Endothelial cell of hepatic sinusoid (primary cell): Measurements from ENCODE around the gene GNA14.
"Not testable (repeated sequence)": the region's sequence is repeated elsewhere in the genome, so short reads cannot be mapped to it uniquely, and the experiment has no call there.

Experiments
- in situ Hi-C: cut with HindIII; loops from 2 replicates; pipeline ENCODE4 v1.10.0; 2017; ENCODE audit warnings: low sequenced_read_pairs

Gene GNA14

GRCh38 chr9:77648234-77649108 is at the start of gene GNA14:
Gene GNA14 (minus strand): TSS chr9:77648322. CDS start chr9:77647793, 529 bp downstream.
- in situ Hi-C loops, result loop anchor here (5.0 kb wide), 1 partner anchor 84 kb away; no protein-coding TSS in a partner anchor

DNA sequence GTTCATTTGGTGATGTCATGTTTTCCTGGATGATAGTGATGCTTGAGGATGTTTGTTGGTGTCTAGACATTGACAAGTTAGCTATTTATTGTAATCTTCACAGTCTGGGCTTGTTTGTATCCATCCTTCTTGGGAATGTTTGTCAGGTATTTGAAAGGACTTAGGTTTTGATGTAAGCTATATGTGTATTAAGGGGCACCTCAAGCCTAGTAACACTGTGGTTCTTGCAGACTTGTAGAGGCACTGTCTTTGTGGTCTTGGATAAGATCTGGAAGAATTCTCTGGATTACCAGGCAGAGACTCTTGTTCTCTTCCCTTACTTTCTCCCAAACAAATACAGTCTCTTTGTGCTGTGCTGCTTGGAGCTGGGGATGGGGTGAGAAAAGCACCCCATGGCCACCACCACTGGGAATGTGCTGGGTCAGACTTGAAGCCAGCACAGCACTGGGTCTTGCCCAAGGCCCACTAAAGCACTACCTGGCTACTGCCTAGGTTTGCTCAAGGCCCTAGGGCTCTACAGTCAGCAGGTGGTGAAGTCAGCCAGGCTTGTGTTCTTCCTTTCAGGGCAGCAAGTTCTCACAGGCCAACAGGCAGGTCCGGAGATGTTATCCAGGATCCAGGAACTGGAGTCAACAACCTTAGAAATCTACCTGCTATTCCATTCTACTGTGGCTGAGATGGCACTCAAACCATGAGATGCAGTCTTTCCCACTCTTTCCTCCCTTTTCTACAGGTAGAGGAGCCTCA is 49.3 kb upstream of the GNA14 start:
- in situ Hi-C loops, result no loop called here

DNA sequence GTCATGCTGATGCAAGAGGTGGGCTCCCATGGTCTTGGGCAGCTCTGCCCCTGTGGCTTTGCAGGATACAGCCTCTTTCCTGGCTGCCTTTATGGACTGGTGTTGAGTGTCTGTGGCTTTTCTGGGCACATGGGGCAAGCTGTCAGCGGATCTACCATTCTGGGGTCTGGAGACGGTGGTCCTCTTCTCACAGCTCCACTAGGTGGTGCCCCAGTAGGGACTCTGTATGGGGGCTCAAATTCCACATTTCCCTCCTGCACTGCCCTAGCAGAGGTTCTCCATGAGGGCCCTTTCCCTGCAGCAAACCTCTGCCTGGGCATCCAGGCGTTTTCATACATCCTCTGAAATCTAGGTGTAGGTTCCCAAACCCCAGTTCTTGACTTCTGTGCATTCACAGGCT is 42.6 kb upstream of the GNA14 start:
- in situ Hi-C loops, result not testable (repeated sequence)

DNA sequence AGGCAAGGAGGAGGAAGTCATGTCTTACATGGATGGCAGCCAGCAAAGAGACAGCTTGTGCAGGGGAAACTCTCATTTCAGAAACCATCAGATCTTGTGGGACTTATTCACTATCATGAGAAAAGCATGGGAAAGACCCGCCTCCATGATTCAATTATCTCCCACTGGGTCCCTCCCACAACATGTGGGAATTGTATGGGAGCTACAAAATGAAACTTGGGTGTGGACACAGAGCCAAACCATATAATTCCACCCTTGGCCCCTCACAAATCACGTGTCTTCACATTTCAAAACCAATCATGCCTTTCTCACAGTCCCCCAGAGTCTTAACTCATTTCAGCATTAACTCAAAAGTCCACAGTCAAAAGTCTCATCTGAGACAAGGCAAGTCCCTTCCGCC is 42.0 kb upstream of the GNA14 start:
- in situ Hi-C loops, result not testable (repeated sequence)

DNA sequence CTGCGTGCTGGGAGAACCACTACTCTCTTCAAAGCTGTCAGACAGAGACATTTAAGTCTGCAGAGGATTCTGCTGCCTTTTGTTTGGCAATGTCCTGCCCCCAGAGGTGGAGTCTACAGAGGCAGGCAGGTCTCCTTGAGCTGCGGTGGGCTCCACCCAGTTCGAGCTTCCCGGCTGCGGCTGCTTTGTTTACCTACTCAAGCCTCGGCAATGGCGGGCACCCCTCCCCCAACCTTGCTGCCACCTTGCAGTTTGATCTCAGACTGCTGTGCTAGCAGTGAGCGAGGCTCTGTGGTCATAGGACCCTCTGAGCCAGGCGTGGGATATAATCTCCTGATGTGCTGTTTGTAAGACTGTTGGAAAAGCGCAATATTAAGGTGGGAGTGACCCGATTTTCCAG is 39.6 kb upstream of the GNA14 start:
- in situ Hi-C loops, result not testable (repeated sequence)

DNA sequence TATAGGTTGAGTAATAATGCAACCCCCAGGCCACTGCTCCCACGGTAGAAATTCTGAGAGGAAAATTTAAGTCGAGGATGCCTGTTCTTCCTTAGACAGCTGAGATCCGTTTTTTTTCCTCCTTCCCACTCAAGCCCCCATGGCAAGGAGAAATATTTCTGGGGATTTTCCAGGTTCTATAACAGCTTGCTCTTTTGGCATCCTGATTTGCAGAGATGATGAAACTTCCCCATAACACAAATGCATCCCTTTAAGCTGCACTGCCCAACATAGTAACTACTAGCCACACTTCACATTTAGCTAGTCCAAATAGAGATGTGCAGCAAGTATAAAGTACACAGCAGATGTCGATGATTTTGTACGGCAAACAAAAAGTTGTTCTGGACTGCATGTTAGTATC is 32.5 kb upstream of the GNA14 start:
- in situ Hi-C loops, result no loop called here

DNA sequence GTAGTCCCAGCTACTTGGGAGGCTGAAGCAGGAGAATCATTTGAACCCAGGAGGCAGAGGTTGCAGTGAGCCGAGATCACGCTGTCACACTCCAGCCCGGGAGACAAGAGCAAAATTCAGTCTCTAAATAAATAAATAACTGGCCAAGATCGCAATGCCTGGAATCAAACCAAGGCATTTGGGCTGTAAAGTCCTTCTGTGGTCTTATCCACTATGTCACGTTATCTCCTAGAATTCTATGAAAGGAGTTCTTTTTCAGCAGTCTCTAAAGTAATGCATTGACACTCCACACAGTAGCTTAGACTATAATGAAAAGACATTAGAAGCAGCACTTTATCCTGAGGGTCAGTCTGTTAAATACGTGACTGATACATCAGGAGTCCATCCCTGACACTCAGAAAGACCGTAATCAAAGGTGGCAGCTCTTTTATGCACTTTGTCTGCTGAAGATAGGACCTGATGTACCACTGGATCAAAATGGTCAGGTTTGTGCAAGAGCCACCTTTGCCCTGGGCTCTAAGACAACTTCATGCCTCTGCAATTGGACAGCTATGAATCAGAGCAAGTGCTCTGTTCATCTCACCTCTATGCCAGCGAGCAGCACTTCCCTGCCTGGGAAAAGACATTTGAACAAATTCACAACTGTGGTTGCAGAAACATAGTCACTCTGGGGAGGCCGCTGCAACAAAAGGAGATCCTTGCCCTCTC is 31.7 kb upstream of the GNA14 start:
- in situ Hi-C loops, result no loop called here

- in situ Hi-C loops, result no loop called here
Observed at GRCh38 chr9:77679088-77679487, 31.0 kb upstream of the GNA14 start.

- in situ Hi-C loops, result no loop called here
Observed at GRCh38 chr9:77677957-77678535, 29.9 kb upstream of the GNA14 start.

DNA sequence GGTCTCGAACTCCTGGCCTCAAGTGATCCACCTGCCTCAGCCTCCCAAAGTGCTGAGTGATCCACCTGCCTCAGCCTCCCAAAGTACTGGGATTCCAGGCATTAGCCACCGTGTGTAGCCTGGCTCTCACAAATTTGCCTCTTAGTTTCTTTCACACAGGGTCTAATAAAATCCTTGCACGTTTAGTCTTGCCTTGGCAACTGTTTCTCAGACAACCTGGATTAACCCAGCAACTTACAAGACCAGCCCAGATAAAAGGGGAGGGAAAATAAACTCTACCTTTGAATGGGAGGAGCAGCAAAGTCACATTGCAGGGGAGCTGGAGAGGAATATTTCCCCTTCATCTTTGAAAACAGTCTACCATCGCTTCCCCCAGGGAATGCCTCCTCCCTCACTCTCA is 29.3 kb upstream of the GNA14 start:
- in situ Hi-C loops, result no loop called here

DNA sequence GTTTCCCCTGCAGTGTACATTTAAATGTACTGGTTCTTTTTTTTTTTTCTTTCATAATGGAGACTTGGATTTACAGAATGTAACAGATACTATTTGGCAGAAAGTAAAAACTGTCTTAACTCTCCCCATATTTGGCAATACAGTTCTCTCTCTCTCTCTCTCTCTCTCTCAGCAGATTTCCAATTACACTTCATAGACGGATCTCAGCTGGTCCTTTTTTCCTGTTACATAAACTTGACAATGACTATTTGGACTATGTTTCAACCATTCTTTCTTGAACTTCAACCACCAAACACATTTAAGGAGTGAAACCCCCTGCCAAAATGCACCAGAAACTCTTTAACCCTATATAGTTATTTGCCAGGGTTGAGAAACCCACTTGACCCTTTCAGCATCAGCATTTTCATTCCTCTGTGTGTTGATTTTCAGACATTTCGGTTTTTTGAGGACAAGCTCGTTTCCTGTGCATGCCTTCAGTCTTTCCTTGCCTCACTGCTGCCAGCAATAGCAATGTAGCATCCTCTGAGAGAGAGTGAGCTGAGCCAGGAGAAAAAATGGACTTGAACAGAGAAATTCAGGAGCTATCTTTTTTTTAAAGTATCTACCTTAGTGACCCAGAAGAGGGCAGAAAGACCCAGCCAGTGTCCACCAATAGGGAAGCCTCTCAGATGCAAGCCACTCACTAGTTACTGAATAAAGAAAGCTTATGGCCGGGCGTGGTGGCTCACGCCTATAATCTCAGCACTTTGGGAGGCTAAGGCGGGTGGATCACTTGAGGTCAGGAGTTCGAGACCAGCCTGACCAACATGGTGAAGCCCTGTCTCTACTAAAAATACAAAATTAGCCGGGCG is 26.0 kb upstream of the GNA14 start:
- in situ Hi-C loops, result loop anchor here (5.0 kb wide), 1 partner anchor 98 kb away; no protein-coding TSS in a partner anchor

GRCh38 chr9:77672183-77672582 is 24.1 kb upstream of the GNA14 start:
- in situ Hi-C loops, result loop anchor here (5.0 kb wide), 1 partner anchor 100 kb away; no protein-coding TSS in a partner anchor

DNA sequence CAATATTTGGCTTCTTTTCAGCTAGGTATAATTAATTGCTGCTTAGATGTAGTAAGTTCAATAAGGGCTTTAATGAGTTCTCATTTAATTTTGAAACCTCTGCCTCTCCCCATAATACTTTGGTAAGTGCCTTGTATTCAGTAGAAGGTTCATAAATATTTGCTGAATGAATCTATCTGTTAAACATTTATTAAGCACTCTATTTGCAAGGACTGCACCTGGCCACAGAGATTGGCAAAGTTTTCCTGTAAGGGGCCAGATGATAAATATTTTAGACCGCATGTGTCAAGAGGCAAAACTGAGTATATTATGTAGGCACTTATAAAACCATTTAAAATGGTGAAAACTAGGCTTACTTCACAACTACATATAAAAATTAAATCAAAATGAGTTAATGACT is 19.0 kb upstream of the GNA14 start:
- in situ Hi-C loops, result no loop called here

- in situ Hi-C loops, result no loop called here
Observed at GRCh38 chr9:77663754-77664153, 15.6 kb upstream of the GNA14 start.

- in situ Hi-C loops, result no loop called here
Observed at GRCh38 chr9:77661566-77662085, 13.5 kb upstream of the GNA14 start.

DNA sequence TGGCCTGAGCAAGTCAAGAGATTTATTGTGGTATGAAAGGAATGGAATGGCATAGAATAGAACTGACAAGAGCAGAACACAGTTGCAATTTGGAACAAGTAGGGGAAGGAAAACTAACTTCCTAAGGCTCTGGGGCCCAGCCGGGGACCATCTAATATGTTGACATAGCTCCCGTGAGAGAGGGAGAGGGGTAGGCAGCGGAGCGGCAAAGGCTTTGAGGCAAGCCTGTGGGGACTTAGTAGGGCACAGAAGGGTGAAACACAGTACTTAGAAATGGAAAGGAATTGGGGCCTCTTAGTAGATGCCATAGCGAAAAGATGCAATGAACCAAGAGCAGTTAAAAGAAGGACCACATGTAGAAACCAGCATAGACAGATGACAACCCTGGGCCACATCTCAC is 11.8 kb upstream of the GNA14 start:
- in situ Hi-C loops, result no loop called here

GRCh38 chr9:77651203-77651602 is 3.1 kb upstream of the GNA14 start:
- in situ Hi-C loops, result no loop called here

DNA sequence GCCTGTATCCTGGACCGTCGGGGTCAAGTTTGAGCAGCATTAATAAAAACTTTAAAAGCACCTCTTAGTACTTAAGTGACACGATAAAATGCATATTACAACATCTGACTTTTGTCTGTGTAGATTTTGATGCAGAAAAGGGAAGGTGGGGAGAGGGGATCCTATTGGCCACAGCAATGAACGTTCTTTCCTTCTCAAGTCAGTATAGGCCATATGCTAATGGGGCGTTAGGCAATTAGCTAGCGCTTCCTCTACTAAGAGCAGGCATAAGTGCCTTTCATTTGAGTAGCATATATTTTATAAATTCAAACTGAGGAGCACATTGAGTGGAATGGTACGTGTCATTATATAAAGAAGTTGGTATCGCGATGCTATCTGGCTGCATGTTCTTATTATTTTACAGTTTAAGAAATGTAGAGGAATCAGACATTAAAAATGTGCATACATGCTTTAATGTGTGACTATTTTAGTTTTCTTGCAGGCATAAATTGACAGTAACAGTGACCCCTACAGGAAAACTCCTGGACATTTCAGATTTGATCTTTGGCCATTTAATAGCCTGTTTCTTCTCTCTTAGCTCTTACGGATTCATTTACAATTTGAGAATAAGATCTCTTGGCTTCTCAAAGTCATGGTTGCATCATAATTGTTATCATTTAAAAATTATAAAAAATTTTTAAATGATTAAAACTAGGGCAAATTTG is 1.1 kb upstream of the GNA14 start:
- in situ Hi-C loops, result loop anchor here (5.0 kb wide), 1 partner anchor 83 kb away; no protein-coding TSS in a partner anchor
